ENCODE measurements around the gene GIPC3. TPM values are rescaled to one million over a fixed set of nuclear protein-coding genes. Genes with fewer than 3 reads are reported as not detected.
"Not testable (repeated sequence)": the region's sequence is repeated elsewhere in the genome, so short reads cannot be mapped to it uniquely, and the experiment has no call there.

GIPC3 gene
- total RNA-seq, 4 donors from 2014 or later: 0.19 to 0.89 (median 0.37) TPM

GRCh38 chr19:3625996-3626472 lies 40.8 kb downstream of the GIPC3 start:
- WGBS: 3% methylated on average over 21 of the region's 21 CpGs

GRCh38 chr19:3626473-3627350 lies 41.4 kb downstream of the GIPC3 start, which contains the start of gene CACTIN:
Gene CACTIN, minus strand, starts transcription at chr19:3626790. Its CDS starts 28 bp downstream, at chr19:3626762.
- DNase-seq (ENCODE audit: low spot score in 2 of 2): peak; percentile 99
- Histone ChIP-seq H3K9me3 (no peaks in the 10 kb centered on the region), H3K4me1 (peaks cover 28% of the 10 kb centered on the region), H3K36me3 (peaks cover 25% of the 10 kb centered on the region), H3K4me3 (peak within 1 kb of the TSS; percentile 96), H3K27ac (peak within 1 kb of the TSS; percentile 95), H3K27me3 (no peaks in the 10 kb centered on the region)
- TF ChIP-seq CTCF (IDR thresholded peaks at IDR 0.05): no peak
- TF ChIP-seq EP300 (IDR thresholded peaks at IDR 0.05): no peak
- TF ChIP-seq POLR2A (IDR thresholded peaks at IDR 0.05): peak in 1 of 2 donors; percentile 60
- peak in 2 of 3 donors; percentile 93 to 96 for TF ChIP-seq POLR2AphosphoS5 (IDR thresholded peaks at IDR 0.05)
- 1% methylated on average over 23 of the region's 80 CpGs for WGBS

More at GRCh38 chr19:3625996-3626472, 40.8 kb downstream of the GIPC3 start:
- no peak for DNase-seq (ENCODE audit: low spot score in 2 of 2)
- H3K27ac ChIP-seq: peak overlapping the region; percentile 95
- H3K4me3 ChIP-seq: peak overlapping the region; percentile 96
- TF ChIP-seq POLR2AphosphoS5 (IDR thresholded peaks at IDR 0.05): no peak
- TF ChIP-seq POLR2A (IDR thresholded peaks at IDR 0.05): no peak
- no peak for TF ChIP-seq CTCF (IDR thresholded peaks at IDR 0.05)
- TF ChIP-seq EP300 (IDR thresholded peaks at IDR 0.05): no peak
- H3K9me3 ChIP-seq: no peaks in the 10 kb centered on the region
- H3K4me1 ChIP-seq: peaks cover 28% of the 10 kb centered on the region
- peaks cover 25% of the 10 kb centered on the region for H3K36me3 ChIP-seq
- no peaks in the 10 kb centered on the region for H3K27me3 ChIP-seq

- Histone ChIP-seq H3K27me3 (no peaks in the 10 kb centered on the region), H3K36me3 (peaks cover 29% of the 10 kb centered on the region), H3K4me1 (peaks cover 28% of the 10 kb centered on the region), H3K27ac (peak overlapping the region; percentile 95), H3K9me3 (no peaks in the 10 kb centered on the region), H3K4me3 (no peak overlapping the region)
- no peak for DNase-seq (ENCODE audit: low spot score in 2 of 2)
- TF ChIP-seq POLR2AphosphoS5 (IDR thresholded peaks at IDR 0.05) (no peak), CTCF (IDR thresholded peaks at IDR 0.05) (no peak)
- 67% methylated on average over 7 of the region's 7 CpGs for WGBS
These were observed 42.1 kb downstream of the GIPC3 start for GRCh38 chr19:3627351-3627723.

- 60% methylated on average over 9 of the region's 9 CpGs for WGBS
- H3K9me3 ChIP-seq: not testable (repeated sequence)
These were observed 43.5 kb downstream of the GIPC3 start for GRCh38 chr19:3628766-3629165.

GRCh38 chr19:3631053-3631861 lies 46.0 kb downstream of the GIPC3 start:
- Histone ChIP-seq H3K4me1 (peaks cover 5% of the 10 kb centered on the region), H3K4me3 (no peak overlapping the region), H3K9me3 (no peaks in the 10 kb centered on the region), H3K36me3 (peaks cover 41% of the 10 kb centered on the region), H3K27ac (no peak overlapping the region), H3K27me3 (no peaks in the 10 kb centered on the region)
- TF ChIP-seq EP300 (IDR thresholded peaks at IDR 0.05) (no peak), POLR2A (IDR thresholded peaks at IDR 0.05) (no peak)
- DNase-seq (ENCODE audit: low spot score in 2 of 2): no peak
- 94% methylated on average over 22 of the region's 43 CpGs for WGBS

More at GRCh38 chr19:3628766-3629165, 43.5 kb downstream of the GIPC3 start:
- not testable (repeated sequence) for H3K27me3 ChIP-seq; H3K27ac ChIP-seq; DNase-seq (ENCODE audit: low spot score in 2 of 2); H3K4me3 ChIP-seq
- Histone ChIP-seq H3K4me1 (peaks cover 28% of the 10 kb centered on the region), H3K36me3 (peaks cover 31% of the 10 kb centered on the region)

- Histone ChIP-seq H3K4me3 (no peak overlapping the region), H3K36me3 (peaks cover 49% of the 10 kb centered on the region), H3K27me3 (no peaks in the 10 kb centered on the region)
These were observed 46.8 kb downstream of the GIPC3 start for GRCh38 chr19:3632098-3632497.

More at GRCh38 chr19:3632098-3632497, 46.8 kb downstream of the GIPC3 start:
- Histone ChIP-seq H3K27ac (no peak overlapping the region), H3K4me1 (peaks cover 4% of the 10 kb centered on the region), H3K9me3 (no peaks in the 10 kb centered on the region)
- TF ChIP-seq CTCF (IDR thresholded peaks at IDR 0.05) (no peak), POLR2AphosphoS5 (IDR thresholded peaks at IDR 0.05) (no peak), EP300 (IDR thresholded peaks at IDR 0.05) (no peak), POLR2A (IDR thresholded peaks at IDR 0.05) (no peak)
- DNase-seq (ENCODE audit: low spot score in 2 of 2): no peak
- 83% methylated on average over 14 of the region's 16 CpGs for WGBS
